SU-DHL-6 (cell line): Measurements from ENCODE around the gene PTP4A2.
A peak's percentile ranks its signal among the peaks of the same experiment; 100 is the strongest.

Experiments used
- H2AFZ ChIP-seq: fragments of 200-600 bp; sonication (generic); 2 replicates; pipeline ENCODE4 v1.6.1; 2014; ENCODE audit warnings: low read depth, mild to moderate bottlenecking, moderate library complexity, mixed read lengths, antibody characterized with exemption, low read length; ENCODE audit not compliant: severe bottlenecking
- H3F3A ChIP-seq: fragments of 200-600 bp; shearing (Covaris generic); 2 replicates; pipeline ENCODE4 v1.6.0; 2016; ENCODE audit warnings: antibody characterized with exemption, mild to moderate bottlenecking; ENCODE audit not compliant: insufficient read depth
- H3K27ac ChIP-seq: fragments of 200-600 bp; sonication (generic); 2 replicates; pipeline ENCODE4 v1.5.1; 2016; ENCODE audit warnings: low read depth, mild to moderate bottlenecking, low read length, moderate library complexity, mixed read lengths
- H3K27me3 ChIP-seq: fragments of 200-600 bp; sonication (generic), shearing (Covaris generic); 2 replicates; pipeline ENCODE4 v1.6.0; 2014; ENCODE audit warnings: mild to moderate bottlenecking, low read length
- H3K36me3 ChIP-seq: fragments of 200-600 bp; sonication (generic); 2 replicates; pipeline ENCODE4 v1.6.1; 2014; ENCODE audit warnings: mild to moderate bottlenecking, low read length, mixed read lengths
- H3K4me2 ChIP-seq: fragments of 300-600, 200-600 bp; shearing (Covaris generic), sonication (generic); 2 replicates; pipeline ENCODE4 v1.6.0; 2014; ENCODE audit warnings: low read length, low read depth, mild to moderate bottlenecking; ENCODE audit not compliant: poor library complexity, severe bottlenecking
- H3K4me3 ChIP-seq: fragments of 200-600 bp; sonication (generic); 2 replicates; pipeline ENCODE4 v1.5.1; 2014; ENCODE audit warnings: antibody characterized with exemption, low read length, mild to moderate bottlenecking, mixed read lengths; ENCODE audit not compliant: insufficient read depth, poor library complexity, severe bottlenecking
- H3K79me2 ChIP-seq: fragments of 200-600 bp; sonication (generic); 2 replicates; pipeline ENCODE4 v1.6.1; 2014; ENCODE audit warnings: mild to moderate bottlenecking, low read length, moderate library complexity; ENCODE audit not compliant: insufficient read depth
- H3K9ac ChIP-seq: fragments of 200-600 bp; sonication (generic); 2 replicates; pipeline ENCODE4 v1.7.0; 2014; ENCODE audit warnings: mild to moderate bottlenecking, low read length
- H3K9me2 ChIP-seq: fragments of 200-600 bp; sonication (generic); replicated peaks from 2 replicates; pipeline ENCODE4 v1.6.1; 2014; ENCODE audit warnings: low read length; ENCODE audit not compliant: insufficient read depth
- H3K9me3 ChIP-seq: fragments of 200-600 bp; sonication (generic); 2 replicates; pipeline ENCODE4 v1.6.1; 2014; ENCODE audit warnings: low read length, mixed read lengths; ENCODE audit not compliant: insufficient read depth
- H4K20me1 ChIP-seq: fragments of 200-600 bp; sonication (generic); 2 replicates; pipeline ENCODE4 v1.6.1; 2014; ENCODE audit warnings: low read depth, mild to moderate bottlenecking, antibody characterized with exemption, low read length, moderate library complexity, mixed read lengths
- CTCF ChIP-seq: fragments of 200-600 bp; sonication (generic); IDR thresholded peaks from one replicate; pipeline ENCODE4 v1.5.1; 2017; ENCODE audit warnings: antibody characterized with exemption, mild to moderate bottlenecking, low read length, moderate library complexity; ENCODE audit not compliant: insufficient read depth, poor library complexity, severe bottlenecking
- EZH2phosphoT487 ChIP-seq: fragments of 200-600 bp; sonication (generic), shearing (Covaris generic); conservative IDR thresholded peaks from 2 replicates; pipeline ENCODE4 v1.6.1; 2018; ENCODE audit warnings: mild to moderate bottlenecking, antibody characterized with exemption, low read length, moderate library complexity, mixed read lengths

PTP4A2 gene

GRCh38 chr1:31984419-31985347 is 46.5 kb upstream of the PTP4A2 start:
- Histone ChIP-seq H3K9ac (peak overlapping the region; percentile 59), H3K4me2 (peak overlapping the region; percentile 96), H2AFZ (peak overlapping the region; percentile 36), H3K9me3 (no peaks in the 10 kb centered on the region), H3K36me3 (no peaks in the 10 kb centered on the region), H3K4me3 (peak overlapping the region; percentile 38), H4K20me1 (no peaks in the 10 kb centered on the region), H3F3A (peaks cover 41% of the 10 kb centered on the region), H3K9me2 (no peaks in the 10 kb centered on the region), H3K27me3 (no peaks in the 10 kb centered on the region), H3K79me2 (no peaks in the 10 kb centered on the region), H3K27ac (peak overlapping the region; percentile 98)
- TF ChIP-seq EZH2phosphoT487 (no peak), CTCF (no peak)

GRCh38 chr1:31981972-31982371 is 43.8 kb upstream of the PTP4A2 start:
- Histone ChIP-seq H3K4me2 (peak overlapping the region; percentile 35), H2AFZ (peak overlapping the region; percentile 9)

GRCh38 chr1:31981456-31981839 is 43.3 kb upstream of the PTP4A2 start:
- peak overlapping the region; percentile 35 for H3K4me2 ChIP-seq
- no peaks in the 10 kb centered on the region for H3K9me2 ChIP-seq
- H3K79me2 ChIP-seq = no peaks in the 10 kb centered on the region
- H3K4me3 ChIP-seq = no peak overlapping the region
- peak overlapping the region; percentile 16 for H3K9ac ChIP-seq
- TF ChIP-seq CTCF = no peak
- no peak for TF ChIP-seq EZH2phosphoT487
- peak overlapping the region; percentile 9 for H2AFZ ChIP-seq
- no peaks in the 10 kb centered on the region for H3K9me3 ChIP-seq
- H3K36me3 ChIP-seq = no peaks in the 10 kb centered on the region
- no peaks in the 10 kb centered on the region for H3K27me3 ChIP-seq
- peaks cover 40% of the 10 kb centered on the region for H3F3A ChIP-seq
- no peaks in the 10 kb centered on the region for H4K20me1 ChIP-seq
- peak overlapping the region; percentile 98 for H3K27ac ChIP-seq

More at GRCh38 chr1:31981972-31982371, 43.8 kb upstream of the PTP4A2 start:
- Histone ChIP-seq H4K20me1 (no peaks in the 10 kb centered on the region), H3K9me3 (no peaks in the 10 kb centered on the region), H3K36me3 (no peaks in the 10 kb centered on the region), H3K79me2 (no peaks in the 10 kb centered on the region), H3K9ac (peak overlapping the region; percentile 16), H3K27me3 (no peaks in the 10 kb centered on the region), H3K9me2 (no peaks in the 10 kb centered on the region), H3F3A (peaks cover 40% of the 10 kb centered on the region), H3K4me3 (no peak overlapping the region), H3K27ac (peak overlapping the region; percentile 98)
- TF ChIP-seq CTCF (no peak), EZH2phosphoT487 (no peak)
